SK-MEL-5 (cell line): ENCODE measurements around the gene CUL5. TPM values are rescaled to one million over a fixed set of nuclear protein-coding genes. Genes with fewer than 3 reads are reported as not detected.

Experiments
- DNase-seq: peaks from one replicate; pipeline ENCODE4 v3.0.0-alpha.2; 2016; ENCODE audit warnings: low read depth, low spot score
- in situ Hi-C: cut with HindIII; loops from 2 replicates; pipeline ENCODE4 v1.10.0; 2016; ENCODE audit warnings: low sequenced_read_pairs, high pct_unique_total_duplicates, low pct_unique_long_range_greater_than_20kb
- polyA plus RNA-seq, 2 experiments: library from polyadenylated mRNA; depleted of rRNA; stranded (reverse); fragments of >200 nt; gene quantifications; 2 replicates each; pipeline ENCODE4 v1.2.3, GENCODE V29; 2015
- total RNA-seq: library from RNA; depleted of rRNA; stranded (reverse); fragments of >200 nt; shearing (Covaris generic); gene quantifications from 2 replicates; pipeline ENCODE4 v1.2.3, GENCODE V29; 2014; rRNA removed

Gene CUL5
- total RNA-seq = 25.9 and 29.3 TPM in 2 replicates
- polyA plus RNA-seq (2015; cell fraction: cytosol; rRNA removed) = 11.9 and 18.7 TPM in 2 replicates
- polyA plus RNA-seq (2015; cell fraction: nucleus; rRNA removed) = 16.9 and 18.0 TPM in 2 replicates

GRCh38 chr11:108008656-108009496, at the start of gene CUL5:
CUL5 (plus strand) TSS chr11:108008898; CDS start chr11:108009349, 451 bp downstream.
- in situ Hi-C loops = no loop called here

GRCh38 chr11:107961480-107961879, 47.2 kb upstream of the CUL5 start:
- DNase-seq = no peak
- in situ Hi-C loops = no loop called here

More at GRCh38 chr11:108008656-108009496, at the start of gene CUL5:
- DNase-seq = peak; percentile 84

GRCh38 chr11:107962181-107962580, 46.5 kb upstream of the CUL5 start:
- in situ Hi-C loops = no loop called here

GRCh38 chr11:107963091-107963490, 45.6 kb upstream of the CUL5 start:
- DNase-seq = no peak

More at GRCh38 chr11:107962181-107962580, 46.5 kb upstream of the CUL5 start:
- no peak for DNase-seq

GRCh38 chr11:107969219-107969618, 39.5 kb upstream of the CUL5 start:
- peak; percentile 22 for DNase-seq
- in situ Hi-C loops = no loop called here

More at GRCh38 chr11:107963091-107963490, 45.6 kb upstream of the CUL5 start:
- in situ Hi-C loops = no loop called here

- DNase-seq = no peak
- in situ Hi-C loops = no loop called here
Observed at GRCh38 chr11:107970049-107970448, 38.6 kb upstream of the CUL5 start.

GRCh38 chr11:107973641-107974040, 35.1 kb upstream of the CUL5 start:
- DNase-seq = no peak
- in situ Hi-C loops = no loop called here

- DNase-seq = no peak
- in situ Hi-C loops = no loop called here
Observed at GRCh38 chr11:107988397-107989158, 20.1 kb upstream of the CUL5 start.

- in situ Hi-C loops = no loop called here
Observed at GRCh38 chr11:107991868-107992414, 16.8 kb upstream of the CUL5 start.

GRCh38 chr11:107996006-107996776, 12.5 kb upstream of the CUL5 start:
- in situ Hi-C loops = no loop called here
- no peak for DNase-seq

More at GRCh38 chr11:107991868-107992414, 16.8 kb upstream of the CUL5 start:
- no peak for DNase-seq

- DNase-seq = no peak
- in situ Hi-C loops = no loop called here
Observed at GRCh38 chr11:107998761-107999160, 9.9 kb upstream of the CUL5 start.

- in situ Hi-C loops = no loop called here
- peak; percentile 69 for DNase-seq
Observed at GRCh38 chr11:107999759-108000455, 8.8 kb upstream of the CUL5 start.

- in situ Hi-C loops = no loop called here
Observed at GRCh38 chr11:108002476-108002875, 6.2 kb upstream of the CUL5 start.

GRCh38 chr11:108003623-108004022, 5.1 kb upstream of the CUL5 start:
- no peak for DNase-seq
- in situ Hi-C loops = no loop called here

More at GRCh38 chr11:108002476-108002875, 6.2 kb upstream of the CUL5 start:
- DNase-seq = no peak

- DNase-seq = no peak
- in situ Hi-C loops = no loop called here
Observed at GRCh38 chr11:108007819-108008218, 879 bp upstream of the CUL5 start.

GRCh38 chr11:108009497-108010370, 1.0 kb downstream of the CUL5 start:
- no peak for DNase-seq
- in situ Hi-C loops = no loop called here
